CD14-positive monocyte (primary cell): ENCODE data around the gene PRPF19. TPM values are rescaled to one million over a fixed set of nuclear protein-coding genes. Genes with fewer than 3 reads are reported as not detected.

ENCODE experiments used
- DNase-seq, 3 donors: peaks; one replicate each; pipeline ENCODE4 v3.0.0-alpha.2; 2011 to 2022
- H2AFZ ChIP-seq: 2 replicates; pipeline ENCODE4 v1.6.0; 2012; ENCODE audit warnings: mild to moderate bottlenecking, low read depth, low read length, inconsistent platforms; ENCODE audit not compliant: insufficient read depth, poor library complexity, severe bottlenecking
- H3K27ac ChIP-seq, 2 donors: 1 replicate in 1 of 2; 2 replicates in 1 of 2; pipeline ENCODE4 v1.5.1; 2012 to 2013; ENCODE audit warnings: low read length in 2 of 2, control low read depth in 1 of 2, inconsistent platforms in 1 of 2, low read depth in 1 of 2, mild to moderate bottlenecking in 1 of 2
- H3K27me3 ChIP-seq, 2 donors: one replicate each; pipeline versions ENCODE4 v1.6.0 to v1.6.1; 2011 to 2013; ENCODE audit warnings: low read length in 2 of 2; ENCODE audit not compliant: control insufficient read depth in 2 of 2, insufficient read depth in 2 of 2
- H3K36me3 ChIP-seq, 2 donors: replicated peaks in 1 of 2; 1 replicate in 1 of 2; 2 replicates in 1 of 2; pipeline versions ENCODE4 v1.5.1 to v1.6.1; 2012 to 2013; ENCODE audit warnings: low read length in 2 of 2, control low read depth in 1 of 2, inconsistent platforms in 1 of 2, mild to moderate bottlenecking in 1 of 2; ENCODE audit not compliant: insufficient read depth in 2 of 2, control insufficient read depth in 1 of 2
- H3K4me1 ChIP-seq, 2 donors: 1 replicate in 1 of 2; 2 replicates in 1 of 2; pipeline versions ENCODE4 v1.5.1 to v1.6.1; 2012 to 2013; ENCODE audit warnings: low read length in 2 of 2, control low read depth in 1 of 2, inconsistent platforms in 1 of 2, mild to moderate bottlenecking in 1 of 2, moderate library complexity in 1 of 2; ENCODE audit not compliant: insufficient read depth in 2 of 2, control insufficient read depth in 1 of 2
- H3K4me2 ChIP-seq: replicated peaks from 2 replicates; pipeline ENCODE3; 2012; ENCODE audit warnings: low read length, moderate library complexity, mild to moderate bottlenecking; ENCODE audit not compliant: poor library complexity, severe bottlenecking; ENCODE audit errors: extremely low read depth
- H3K4me3 ChIP-seq, 3 experiments: fragments of 200-600 bp in 1 of 3; sonication (generic) in 1 of 3; replicated peaks in 1 of 3; 1 replicate in 2 of 3; 2 replicates in 1 of 3; pipeline ENCODE4 v1.5.1; 2011 to 2013; ENCODE audit warnings: low read length in 3 of 3, mild to moderate bottlenecking in 3 of 3, control low read depth in 2 of 3, low read depth in 2 of 3, inconsistent platforms in 1 of 3, moderate library complexity in 1 of 3
- H3K79me2 ChIP-seq: 2 replicates; pipeline ENCODE4 v1.6.0; 2012; ENCODE audit warnings: mild to moderate bottlenecking, control low read depth, inconsistent platforms, low read length, moderate library complexity; ENCODE audit not compliant: insufficient read depth
- H3K9ac ChIP-seq: 2 replicates; pipeline ENCODE4 v1.6.0; 2017; ENCODE audit warnings: low read length, mild to moderate bottlenecking; ENCODE audit not compliant: insufficient read depth, poor library complexity, severe bottlenecking
- H3K9me3 ChIP-seq, 2 donors: replicated peaks in 1 of 2; 1 replicate in 1 of 2; 2 replicates in 1 of 2; pipeline versions ENCODE4 v1.5.1 to v1.6.1; 2012 to 2013; ENCODE audit warnings: low read length in 2 of 2, control low read depth in 1 of 2; ENCODE audit not compliant: control insufficient read depth in 1 of 2, insufficient read depth in 1 of 2
- H4K20me1 ChIP-seq: 2 replicates; pipeline ENCODE4 v1.6.0; 2012; ENCODE audit warnings: mild to moderate bottlenecking, low read length, control low read depth, moderate library complexity; ENCODE audit not compliant: insufficient read depth
- H3K27ac Mint-ChIP-seq, 7 donors: one replicate each; pipeline ENCODE4 v1.8.0; 2020; ENCODE audit warnings: mild to moderate bottlenecking in 7 of 7, mixed read lengths in 7 of 7, moderate library complexity in 6 of 7, inconsistent platforms in 2 of 7
- H3K27me3 Mint-ChIP-seq, 3 donors: one replicate each; pipeline ENCODE4 v1.8.0; 2021 to 2022; ENCODE audit warnings: low read depth in 3 of 3, mild to moderate bottlenecking in 3 of 3, mixed read lengths in 3 of 3, moderate library complexity in 3 of 3, inconsistent platforms in 1 of 3
- H3K36me3 Mint-ChIP-seq, 2 donors: one replicate each; pipeline ENCODE4 v1.8.0; 2020; ENCODE audit warnings: mixed read lengths in 2 of 2, inconsistent platforms in 1 of 2, mild to moderate bottlenecking in 1 of 2
- H3K4me1 Mint-ChIP-seq: one replicate; pipeline ENCODE4 v1.8.0; 2020; ENCODE audit warnings: mild to moderate bottlenecking, mixed read lengths
- H3K4me3 Mint-ChIP-seq, 2 donors: one replicate each; pipeline ENCODE4 v1.8.0; 2020; ENCODE audit warnings: mild to moderate bottlenecking in 2 of 2, mixed read lengths in 2 of 2, moderate library complexity in 1 of 2
- H3K9me3 Mint-ChIP-seq, 7 donors: one replicate each; pipeline ENCODE4 v1.8.0; 2020 to 2022; ENCODE audit warnings: mixed read lengths in 7 of 7, mild to moderate bottlenecking in 6 of 7, moderate library complexity in 6 of 7, inconsistent platforms in 2 of 7
- WGBS: methylation state at CpG from one replicate; pipeline ENCODE4 v1.1.5; 2013; ENCODE audit warnings: missing lambda C conversion rate; ENCODE audit not compliant: insufficient coverage; 5-methylcytosine and 5-hydroxymethylcytosine counted together
- intact Hi-C, 2 donors: fragments of 100-400 bp; cut with micrococcal nuclease; formaldehyde crosslinking; loops; one replicate each; pipeline versions ENCODE4 v1.15.0 to v1.15.1; 2023
- polyA plus RNA-seq, 3 donors: library from polyadenylated mRNA; depleted of rRNA in 1 of 3; unstranded in 2 of 3; stranded (reverse) in 1 of 3; fragments of 300-500 nt in 2 of 3; fragments of >200 nt in 1 of 3; fragmentation: Illumina TruSeq in 2 of 3; gene quantifications; 1 replicate in 2 of 3; 2 replicates in 1 of 3; pipeline ENCODE4 v1.2.3, GENCODE V29; 2012 to 2021
- TF ChIP-seq, protein P1 (sequence below): fragments of 200-600 bp; IDR thresholded peaks from one replicate; pipeline ENCODE4 v1.8.0; 2022; ENCODE audit warnings: antibody characterized with exemption, mild to moderate bottlenecking

Gene PRPF19
- polyA plus RNA-seq, 3 donors: 7.8 to 33.2 (median 12.2) TPM

DNA sequence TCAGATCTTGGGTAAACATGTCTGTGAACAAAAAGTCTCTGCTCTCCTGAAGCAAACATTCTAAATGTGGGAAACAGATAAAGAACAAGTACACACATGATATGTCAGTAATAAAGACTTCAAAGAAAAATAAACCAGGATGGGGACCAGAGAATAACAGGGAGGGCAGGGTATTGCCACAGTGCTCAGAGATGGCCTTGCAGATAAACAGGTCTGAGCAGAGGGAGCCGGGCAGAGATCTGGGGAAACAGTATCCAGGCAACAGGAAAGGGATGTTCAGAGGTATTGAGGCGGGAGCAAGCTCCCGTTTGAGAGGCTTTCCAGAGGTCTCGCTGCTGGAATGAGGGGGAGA, 61.5 kb downstream of the PRPF19 start:
- Histone ChIP-seq H2AFZ (no peak overlapping the region), H3K4me2 (no peak overlapping the region), H3K4me3 (no peak overlapping the region), H3K4me1 (peaks cover 33 to 46% of the 10 kb centered on the region in 2 donors), H4K20me1 (no peaks in the 10 kb centered on the region), H3K9ac (no peak overlapping the region), H3K36me3 (peaks cover 25 to 26% of the 10 kb centered on the region in 2 donors), H3K9me3 (no peaks in the 10 kb centered on the region), H3K27me3 (no peaks in the 10 kb centered on the region), H3K79me2 (peaks cover 31% of the 10 kb centered on the region), H3K27ac (peak overlapping the region in 1 of 2 donors; percentile 10)
- H3K27me3 Mint-ChIP-seq: peaks cover 0 to 4% (median 0%) of the 10 kb centered on the region in 3 donors
- DNase-seq: no peak
- intact Hi-C loops: loop anchor here in 1 of 2 donors (5.0 kb wide), 1 partner anchor 62 kb away; the partner anchor contains the start of gene PRPF19
- H3K4me1 Mint-ChIP-seq: peaks cover 49% of the 10 kb centered on the region
- TF ChIP-seq, protein P1, sequence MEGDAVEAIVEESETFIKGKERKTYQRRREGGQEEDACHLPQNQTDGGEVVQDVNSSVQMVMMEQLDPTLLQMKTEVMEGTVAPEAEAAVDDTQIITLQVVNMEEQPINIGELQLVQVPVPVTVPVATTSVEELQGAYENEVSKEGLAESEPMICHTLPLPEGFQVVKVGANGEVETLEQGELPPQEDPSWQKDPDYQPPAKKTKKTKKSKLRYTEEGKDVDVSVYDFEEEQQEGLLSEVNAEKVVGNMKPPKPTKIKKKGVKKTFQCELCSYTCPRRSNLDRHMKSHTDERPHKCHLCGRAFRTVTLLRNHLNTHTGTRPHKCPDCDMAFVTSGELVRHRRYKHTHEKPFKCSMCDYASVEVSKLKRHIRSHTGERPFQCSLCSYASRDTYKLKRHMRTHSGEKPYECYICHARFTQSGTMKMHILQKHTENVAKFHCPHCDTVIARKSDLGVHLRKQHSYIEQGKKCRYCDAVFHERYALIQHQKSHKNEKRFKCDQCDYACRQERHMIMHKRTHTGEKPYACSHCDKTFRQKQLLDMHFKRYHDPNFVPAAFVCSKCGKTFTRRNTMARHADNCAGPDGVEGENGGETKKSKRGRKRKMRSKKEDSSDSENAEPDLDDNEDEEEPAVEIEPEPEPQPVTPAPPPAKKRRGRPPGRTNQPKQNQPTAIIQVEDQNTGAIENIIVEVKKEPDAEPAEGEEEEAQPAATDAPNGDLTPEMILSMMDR: no peak
- 71% methylated on average over 4 of the region's 4 CpGs for WGBS
- peaks cover 33 to 35% of the 10 kb centered on the region in 2 donors for H3K36me3 Mint-ChIP-seq
- H3K4me3 Mint-ChIP-seq: no peak overlapping the region
- peak overlapping the region in 2 of 7 donors; percentile 7 to 39 for H3K27ac Mint-ChIP-seq
- no peaks in the 10 kb centered on the region for H3K9me3 Mint-ChIP-seq

DNA sequence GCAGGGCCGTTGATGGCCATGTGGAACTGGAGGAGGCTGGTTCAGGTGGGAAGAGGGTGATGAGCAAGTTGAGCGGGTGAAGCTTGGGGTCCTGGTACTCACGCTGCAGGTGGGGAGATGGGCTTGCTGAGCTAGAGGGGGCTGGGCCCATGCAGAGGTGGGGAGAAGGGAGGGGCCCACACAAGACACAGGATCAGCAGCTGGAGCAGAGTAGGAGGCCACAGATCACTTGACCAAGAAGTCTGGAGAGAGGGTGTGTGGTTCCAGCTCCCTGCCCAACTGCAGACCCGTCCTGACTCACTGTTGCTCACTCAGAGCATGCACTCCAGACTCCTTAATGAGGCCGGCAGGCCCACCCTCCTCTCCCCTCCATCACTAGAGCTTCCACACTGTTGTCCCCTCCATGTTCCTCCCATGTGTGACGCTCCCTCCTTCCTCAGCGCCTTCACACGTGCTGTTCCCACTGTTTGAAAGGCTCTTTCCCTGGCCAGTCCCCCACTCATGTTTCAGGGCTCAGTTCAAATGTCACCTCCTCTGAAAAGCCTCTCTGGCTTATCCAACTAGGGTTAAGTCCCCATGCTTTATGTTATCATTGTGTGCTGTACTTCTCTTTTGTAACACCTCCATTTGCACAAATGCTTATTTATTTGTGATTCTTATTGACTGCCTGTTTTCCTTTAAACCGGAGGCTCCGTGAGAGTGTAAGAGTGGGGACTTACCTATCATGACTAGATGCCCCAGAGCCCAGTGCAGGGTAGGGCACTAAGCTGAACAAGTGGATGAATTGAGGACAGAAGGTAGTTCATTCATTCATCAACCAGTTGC, 62.1 kb downstream of the PRPF19 start:
- no peaks in the 10 kb centered on the region for H4K20me1 ChIP-seq
- H3K4me1 Mint-ChIP-seq: peaks cover 49% of the 10 kb centered on the region
- peaks cover 19 to 20% of the 10 kb centered on the region in 2 donors for H3K36me3 ChIP-seq
- H3K4me1 ChIP-seq: peaks cover 33 to 46% of the 10 kb centered on the region in 2 donors
- no peak overlapping the region for H2AFZ ChIP-seq
- peak overlapping the region in 3 of 7 donors; percentile 21 to 55 (median 24) for H3K27ac Mint-ChIP-seq
- peak overlapping the region in 1 of 3 experiments; percentile 91 for H3K4me3 ChIP-seq
- no peaks in the 10 kb centered on the region for H3K9me3 ChIP-seq
- peak overlapping the region; percentile 95 for H3K4me2 ChIP-seq
- DNase-seq: no peak
- H3K36me3 Mint-ChIP-seq: peaks cover 29 to 30% of the 10 kb centered on the region in 2 donors
- no peaks in the 10 kb centered on the region for H3K27me3 ChIP-seq
- intact Hi-C loops: loop anchor here in 1 of 2 donors (5.0 kb wide), 1 partner anchor 63 kb away; the partner anchor contains the start of gene PRPF19
- peaks cover 31% of the 10 kb centered on the region for H3K79me2 ChIP-seq
- peaks cover 0 to 4% (median 0%) of the 10 kb centered on the region in 3 donors for H3K27me3 Mint-ChIP-seq
- WGBS: 90% methylated on average over 6 of the region's 10 CpGs
- H3K4me3 Mint-ChIP-seq: peak overlapping the region; percentile 32 to 90
- peak overlapping the region in 1 of 2 donors; percentile 10 for H3K27ac ChIP-seq
- H3K9me3 Mint-ChIP-seq: no peaks in the 10 kb centered on the region
- H3K9ac ChIP-seq: no peak overlapping the region
- TF ChIP-seq, protein P1: no peak
